Measurements from ENCODE around the gene BCL7A.

BCL7A gene

GRCh38 chr12:122078141-122079032 lies 56.7 kb downstream of the BCL7A start, which contains the start of gene MLXIP:
Gene MLXIP, plus strand, starts transcription at chr12:122078756. Its CDS starts 98 bp downstream, at chr12:122078854.
- Histone ChIP-seq H3K27ac (ENCODE audit: low read depth, low read length) (peak within 1 kb of the TSS; percentile 6; the same call in 1 of the 2 replicates), H3K4me2 (ENCODE audit: low read length) (peak within 1 kb of the TSS; percentile 99), H3K9me3 (ENCODE audit: control insufficient read depth, insufficient read depth, low read length) (no peaks in the 10 kb centered on the region), H3K27me3 (ENCODE audit: control insufficient read depth, low read length) (no peaks in the 10 kb centered on the region), H4K20me1 (ENCODE audit: control insufficient read depth, insufficient read depth, low read depth, low read length) (peaks cover 30% of the 10 kb centered on the region), H3K4me3 (ENCODE audit: low read length) (peak within 1 kb of the TSS; percentile 93), H3K79me2 (ENCODE audit: control insufficient read depth, low read length) (peaks cover 46% of the 10 kb centered on the region), H3K36me3 (ENCODE audit: control insufficient read depth, low read length) (peaks cover 19% of the 10 kb centered on the region), H3K9me2 (replicated peaks; ENCODE audit: control insufficient read depth, low read length) (no peaks in the 10 kb centered on the region), H3F3A (ENCODE audit: control insufficient read depth, insufficient read depth) (peaks cover 10% of the 10 kb centered on the region), H3K4me1 (ENCODE audit: control insufficient read depth, low read length) (peaks cover 55% of the 10 kb centered on the region)
- no peak for TF ChIP-seq EZH2phosphoT487 (IDR thresholded peaks at IDR 0.05; ENCODE audit: borderline replicate concordance, low read length)
- no peak for TF ChIP-seq CTCF (IDR thresholded peaks at IDR 0.05; ENCODE audit: low read depth, low read length, poor library complexity, severe bottlenecking)

- Histone ChIP-seq H3K4me2 (ENCODE audit: low read length) (peak overlapping the region; percentile 99), H3K9me2 (replicated peaks; ENCODE audit: control insufficient read depth, low read length) (no peaks in the 10 kb centered on the region), H3K79me2 (ENCODE audit: control insufficient read depth, low read length) (peaks cover 53% of the 10 kb centered on the region), H3K4me3 (ENCODE audit: low read length) (peak overlapping the region; percentile 93), H3F3A (ENCODE audit: control insufficient read depth, insufficient read depth) (peaks cover 10% of the 10 kb centered on the region), H3K27me3 (ENCODE audit: control insufficient read depth, low read length) (no peaks in the 10 kb centered on the region), H3K4me1 (ENCODE audit: control insufficient read depth, low read length) (peaks cover 55% of the 10 kb centered on the region), H3K27ac (ENCODE audit: low read depth, low read length) (peak overlapping the region; percentile 5; the same call in 1 of the 2 replicates), H3K9me3 (ENCODE audit: control insufficient read depth, insufficient read depth, low read length) (no peaks in the 10 kb centered on the region), H3K36me3 (ENCODE audit: control insufficient read depth, low read length) (peaks cover 24% of the 10 kb centered on the region), H4K20me1 (ENCODE audit: control insufficient read depth, insufficient read depth, low read depth, low read length) (peaks cover 30% of the 10 kb centered on the region)
- TF ChIP-seq EZH2phosphoT487 (IDR thresholded peaks at IDR 0.05; ENCODE audit: borderline replicate concordance, low read length) (no peak), CTCF (IDR thresholded peaks at IDR 0.05; ENCODE audit: low read depth, low read length, poor library complexity, severe bottlenecking) (no peak)
Measured at GRCh38 chr12:122079033-122079531, 57.4 kb downstream of the BCL7A start.

- peaks cover 55% of the 10 kb centered on the region for H3K4me1 ChIP-seq (ENCODE audit: control insufficient read depth, low read length)
- no peaks in the 10 kb centered on the region for H3K9me2 ChIP-seq (replicated peaks; ENCODE audit: control insufficient read depth, low read length)
- TF ChIP-seq CTCF (IDR thresholded peaks at IDR 0.05; ENCODE audit: low read depth, low read length, poor library complexity, severe bottlenecking) (no peak), EZH2phosphoT487 (IDR thresholded peaks at IDR 0.05; ENCODE audit: borderline replicate concordance, low read length) (no peak)
- peak overlapping the region; percentile 99 for H3K4me2 ChIP-seq (ENCODE audit: low read length)
- peaks cover 10% of the 10 kb centered on the region for H3F3A ChIP-seq (ENCODE audit: control insufficient read depth, insufficient read depth)
- peaks cover 27% of the 10 kb centered on the region for H3K36me3 ChIP-seq (ENCODE audit: control insufficient read depth, low read length)
- H3K4me3 ChIP-seq (ENCODE audit: low read length): peak overlapping the region; percentile 93
- H3K79me2 ChIP-seq (ENCODE audit: control insufficient read depth, low read length): peaks cover 56% of the 10 kb centered on the region
- peak overlapping the region; percentile 5; the same call in 1 of the 2 replicates for H3K27ac ChIP-seq (ENCODE audit: low read depth, low read length)
- no peaks in the 10 kb centered on the region for H3K9me3 ChIP-seq (ENCODE audit: control insufficient read depth, insufficient read depth, low read length)
- H3K27me3 ChIP-seq (ENCODE audit: control insufficient read depth, low read length): no peaks in the 10 kb centered on the region
- H4K20me1 ChIP-seq (ENCODE audit: control insufficient read depth, insufficient read depth, low read depth, low read length): peaks cover 30% of the 10 kb centered on the region
Measured at GRCh38 chr12:122079532-122080081, 57.9 kb downstream of the BCL7A start.
